GM12873 (cell line): ENCODE results near the gene ALG8.

Experiments
- CTCF ChIP-seq: IDR thresholded peaks from 2 replicates; pipeline ENCODE4 v1.5.1; 2012; ENCODE audit warnings: low read depth, mild to moderate bottlenecking, moderate library complexity, low read length, control low read depth; ENCODE audit not compliant: insufficient read depth; ENCODE audit errors: missing control alignments

Gene ALG8

DNA sequence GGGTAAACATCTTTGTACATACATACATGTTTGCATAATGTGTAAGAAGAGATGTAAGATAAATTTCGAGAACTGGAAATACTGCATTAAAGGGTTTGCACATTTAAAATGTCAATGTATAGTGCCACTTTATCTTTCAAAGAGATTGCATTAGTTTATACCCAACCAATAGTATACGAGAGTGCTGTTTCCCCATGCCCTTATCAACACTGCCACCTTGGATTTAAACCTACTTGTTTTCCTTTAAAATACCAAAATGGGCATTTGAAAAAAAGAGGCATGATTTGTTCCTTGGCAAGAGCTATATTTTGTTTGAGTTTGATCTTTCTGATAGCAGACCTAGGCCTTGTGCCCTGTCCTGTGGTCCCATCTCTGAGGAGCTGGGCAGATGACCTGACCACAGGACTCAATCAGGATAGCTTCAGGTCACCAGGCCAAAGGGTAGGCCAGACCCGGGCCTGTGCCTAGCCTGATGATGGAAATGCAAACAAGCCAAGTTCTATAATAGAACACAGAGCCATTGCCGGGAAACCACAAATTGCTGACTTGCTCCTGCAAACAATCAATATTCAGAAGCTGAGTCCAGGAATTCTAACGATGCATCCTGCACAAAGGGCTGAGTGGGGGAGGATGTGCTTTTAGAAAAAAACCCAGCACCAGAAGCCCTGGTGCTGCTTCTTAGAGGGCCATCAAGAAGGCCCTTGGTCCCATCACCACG, 16.9 kb upstream of the ALG8 start:
- no peak for TF ChIP-seq CTCF

- TF ChIP-seq CTCF, result no peak
Observed at GRCh38 chr11:78151804-78152203, 12.4 kb upstream of the ALG8 start.

DNA sequence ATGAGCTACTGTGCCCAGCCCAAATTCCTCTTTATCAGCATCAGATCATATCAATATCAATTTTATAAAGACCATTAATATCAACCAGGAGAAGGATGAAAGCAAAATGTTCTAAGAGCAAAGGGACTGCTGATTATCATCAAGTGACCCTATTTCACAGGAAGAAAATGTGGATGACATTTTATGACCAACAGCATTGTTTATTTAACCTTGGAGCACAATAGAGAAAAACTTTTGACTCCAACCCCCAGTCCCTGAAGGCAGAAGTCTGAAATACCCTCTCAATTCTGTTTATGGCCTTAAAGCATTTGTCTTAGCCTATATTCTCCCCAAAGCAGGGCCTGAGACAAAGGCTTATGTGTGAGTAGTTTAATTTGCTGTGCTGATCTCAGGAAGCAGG, 11.3 kb upstream of the ALG8 start:
- TF ChIP-seq CTCF, result no peak

- no peak for TF ChIP-seq CTCF
Observed at GRCh38 chr11:78150346-78150745, 10.9 kb upstream of the ALG8 start.

DNA sequence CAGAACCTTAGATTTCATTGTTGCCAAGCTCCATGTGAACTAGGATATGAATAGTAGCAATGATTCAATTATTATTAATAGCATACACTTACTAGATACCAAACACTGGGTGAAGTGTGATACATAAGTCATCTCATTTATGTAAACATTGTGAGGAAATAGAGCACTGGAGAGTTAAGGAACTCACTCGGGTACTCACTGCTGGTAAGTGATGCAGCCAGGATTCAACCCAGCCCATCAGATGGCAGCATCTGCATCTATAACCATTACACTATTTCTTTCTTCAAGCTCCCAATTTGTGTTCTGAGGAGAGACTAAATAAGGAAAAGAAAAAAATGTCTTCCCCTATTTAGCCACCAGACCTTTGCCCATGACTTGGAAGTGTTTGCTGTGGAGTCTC, 10.2 kb upstream of the ALG8 start:
- no peak for TF ChIP-seq CTCF

- no peak for TF ChIP-seq CTCF
Observed at GRCh38 chr11:78147807-78148206, 8.4 kb upstream of the ALG8 start.

- no peak for TF ChIP-seq CTCF
Observed at GRCh38 chr11:78145511-78146025, 6.1 kb upstream of the ALG8 start.
